ENCODE results near the gene PDZD7. TPM values are rescaled to one million over a fixed set of nuclear protein-coding genes. Genes with fewer than 3 reads are reported as not detected.

PDZD7 gene
- total and polyA plus RNA-seq, 4 donors: 0.06 to 0.09 (median 0.07) TPM; not detected in 1

DNA sequence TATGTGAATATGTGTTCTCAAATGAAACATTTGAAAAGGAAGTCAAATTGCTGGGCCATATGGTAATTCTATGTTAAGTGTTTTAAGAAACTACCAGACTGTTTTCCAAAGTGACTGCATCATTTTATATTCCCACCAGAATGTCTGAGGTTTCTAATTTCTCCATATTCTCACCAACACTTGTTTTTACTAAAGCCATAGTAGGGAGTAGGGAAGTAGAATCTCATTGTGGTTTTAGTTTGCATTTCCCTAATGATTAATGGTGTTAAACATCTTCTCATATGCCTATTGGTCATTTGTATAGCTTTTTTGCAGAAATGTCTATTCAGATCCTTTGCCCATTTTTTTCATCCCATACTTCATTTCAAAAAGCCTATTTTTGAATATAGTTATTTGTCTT is 70.7 kb downstream of the PDZD7 start:
- H3K27me3 ChIP-seq (ENCODE audit: control insufficient read depth in 4 of 4, insufficient read depth in 4 of 4, low read length in 3 of 4): no peaks in the 10 kb centered on the region
- H3K36me3 ChIP-seq (ENCODE audit: control insufficient read depth in 4 of 4, insufficient read depth in 3 of 4, low read depth in 1 of 4, low read length in 3 of 4): peaks cover 3 to 41% (median 26%) of the 10 kb centered on the region in 4 donors

More for the DNA sequence above, 70.7 kb downstream of the PDZD7 start:
- no peak overlapping the region for H3K9ac ChIP-seq (ENCODE audit: low read depth in 1 of 2, low read length in 2 of 2)
- peaks cover 0 to 13% (median 7%) of the 10 kb centered on the region in 4 donors for H3K4me1 ChIP-seq (ENCODE audit: control insufficient read depth in 4 of 4, insufficient read depth in 4 of 4, low read length in 3 of 4)
- TF ChIP-seq SP1 (IDR thresholded peaks at IDR 0.05): no peak
- TF ChIP-seq FOXA2 (IDR thresholded peaks at IDR 0.05): no peak
- no peak for TF ChIP-seq YY1 (IDR thresholded peaks at IDR 0.05)
- TF ChIP-seq EGR1 (IDR thresholded peaks at IDR 0.05; ENCODE audit: low read depth in 2 of 2): no peak
- no peak for TF ChIP-seq JUND (IDR thresholded peaks at IDR 0.05)
- TF ChIP-seq GABPA (IDR thresholded peaks at IDR 0.05 in 1 of 2, conservative IDR thresholded peaks at IDR 0.05 in 1 of 2): no peak
- TF ChIP-seq TAF1 (conservative IDR thresholded peaks at IDR 0.05): no peak
- no peak for TF ChIP-seq RXRA (IDR thresholded peaks at IDR 0.05)
- TF ChIP-seq, protein P1, sequence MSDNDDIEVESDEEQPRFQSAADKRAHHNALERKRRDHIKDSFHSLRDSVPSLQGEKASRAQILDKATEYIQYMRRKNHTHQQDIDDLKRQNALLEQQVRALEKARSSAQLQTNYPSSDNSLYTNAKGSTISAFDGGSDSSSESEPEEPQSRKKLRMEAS (IDR thresholded peaks at IDR 0.05): no peak
- TF ChIP-seq, protein P2, sequence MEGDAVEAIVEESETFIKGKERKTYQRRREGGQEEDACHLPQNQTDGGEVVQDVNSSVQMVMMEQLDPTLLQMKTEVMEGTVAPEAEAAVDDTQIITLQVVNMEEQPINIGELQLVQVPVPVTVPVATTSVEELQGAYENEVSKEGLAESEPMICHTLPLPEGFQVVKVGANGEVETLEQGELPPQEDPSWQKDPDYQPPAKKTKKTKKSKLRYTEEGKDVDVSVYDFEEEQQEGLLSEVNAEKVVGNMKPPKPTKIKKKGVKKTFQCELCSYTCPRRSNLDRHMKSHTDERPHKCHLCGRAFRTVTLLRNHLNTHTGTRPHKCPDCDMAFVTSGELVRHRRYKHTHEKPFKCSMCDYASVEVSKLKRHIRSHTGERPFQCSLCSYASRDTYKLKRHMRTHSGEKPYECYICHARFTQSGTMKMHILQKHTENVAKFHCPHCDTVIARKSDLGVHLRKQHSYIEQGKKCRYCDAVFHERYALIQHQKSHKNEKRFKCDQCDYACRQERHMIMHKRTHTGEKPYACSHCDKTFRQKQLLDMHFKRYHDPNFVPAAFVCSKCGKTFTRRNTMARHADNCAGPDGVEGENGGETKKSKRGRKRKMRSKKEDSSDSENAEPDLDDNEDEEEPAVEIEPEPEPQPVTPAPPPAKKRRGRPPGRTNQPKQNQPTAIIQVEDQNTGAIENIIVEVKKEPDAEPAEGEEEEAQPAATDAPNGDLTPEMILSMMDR (IDR thresholded peaks at IDR 0.05; ENCODE audit: low read depth, low read length, missing input control): no peak
- TF ChIP-seq RAD21 (IDR thresholded peaks at IDR 0.05): no peak
- no peak for TF ChIP-seq REST (IDR thresholded peaks at IDR 0.05)
- TF ChIP-seq, protein P3, sequence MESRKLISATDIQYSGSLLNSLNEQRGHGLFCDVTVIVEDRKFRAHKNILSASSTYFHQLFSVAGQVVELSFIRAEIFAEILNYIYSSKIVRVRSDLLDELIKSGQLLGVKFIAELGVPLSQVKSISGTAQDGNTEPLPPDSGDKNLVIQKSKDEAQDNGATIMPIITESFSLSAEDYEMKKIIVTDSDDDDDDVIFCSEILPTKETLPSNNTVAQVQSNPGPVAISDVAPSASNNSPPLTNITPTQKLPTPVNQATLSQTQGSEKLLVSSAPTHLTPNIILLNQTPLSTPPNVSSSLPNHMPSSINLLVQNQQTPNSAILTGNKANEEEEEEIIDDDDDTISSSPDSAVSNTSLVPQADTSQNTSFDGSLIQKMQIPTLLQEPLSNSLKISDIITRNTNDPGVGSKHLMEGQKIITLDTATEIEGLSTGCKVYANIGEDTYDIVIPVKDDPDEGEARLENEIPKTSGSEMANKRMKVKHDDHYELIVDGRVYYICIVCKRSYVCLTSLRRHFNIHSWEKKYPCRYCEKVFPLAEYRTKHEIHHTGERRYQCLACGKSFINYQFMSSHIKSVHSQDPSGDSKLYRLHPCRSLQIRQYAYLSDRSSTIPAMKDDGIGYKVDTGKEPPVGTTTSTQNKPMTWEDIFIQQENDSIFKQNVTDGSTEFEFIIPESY (IDR thresholded peaks at IDR 0.05): no peak
- TF ChIP-seq ATF3 (IDR thresholded peaks at IDR 0.05): no peak
- TF ChIP-seq FOXA1 (IDR thresholded peaks at IDR 0.05): no peak
- H3K9me3 ChIP-seq (ENCODE audit: control insufficient read depth in 4 of 4, low read length in 3 of 4): no peaks in the 10 kb centered on the region
- H3K27ac ChIP-seq (ENCODE audit: low read depth in 1 of 2, low read length in 2 of 2): no peak overlapping the region
- no peak for DNase-seq (ENCODE audit: low spot score)
- H3K4me3 ChIP-seq (ENCODE audit: low read depth in 1 of 3, low read length in 3 of 3): no peak overlapping the region

Small RNA genes lying within 50 kb of the gene (small RNA-seq; reads per million reads assigned to genes)
- gene MIR608: not detected

Other genes with a start within 250 kb of the PDZD7 start
- gene SLF2, start 118.2 kb downstream of the PDZD7 start, total RNA-seq: 10 to 100 TPM; 17.6 to 18.8 TPM
- gene SLF2, start 118.2 kb downstream of the PDZD7 start, polyA plus RNA-seq: 1 to 10 TPM; 4.0 to 6.6 TPM
- gene SEMA4G, start 61.6 kb downstream of the PDZD7 start, total RNA-seq: 10 to 100 TPM; 13.9 to 20.7 TPM
- gene SEMA4G, start 61.6 kb downstream of the PDZD7 start, polyA plus RNA-seq: 10 to 100 TPM; 39.7 to 56.0 TPM
- gene MRPL43, start 43.6 kb downstream of the PDZD7 start, total RNA-seq: 10 to 100 TPM; 30.5 to 53.3 TPM
- gene MRPL43, start 43.6 kb downstream of the PDZD7 start, polyA plus RNA-seq: 10 to 100 TPM; 62.4 to 76.0 TPM
- gene TWNK, start 43.6 kb downstream of the PDZD7 start, total RNA-seq: 1 to 10 TPM; 4.1 to 4.8 TPM
- gene TWNK, start 43.6 kb downstream of the PDZD7 start, polyA plus RNA-seq: 1 to 10 TPM; 1.6 to 6.2 TPM
- 10 to 100 TPM in 1 of 2 donors, 1 to 10 TPM in 1; 9.9 to 10.3 TPM for gene LZTS2, start 31.3 kb downstream of the PDZD7 start, total RNA-seq
- 1 to 10 TPM; 2.1 to 9.2 TPM for gene LZTS2, start 31.3 kb downstream of the PDZD7 start, polyA plus RNA-seq
- gene SFXN3, start 105 bp upstream of the PDZD7 start, total RNA-seq: 10 to 100 TPM in 1 of 2 donors, 1 to 10 TPM in 1; 8.9 to 11.1 TPM
- 1 to 10 TPM; 1.7 to 3.8 TPM for gene SFXN3, start 105 bp upstream of the PDZD7 start, polyA plus RNA-seq
- gene KAZALD1, start 30.9 kb upstream of the PDZD7 start, total RNA-seq: 1 to 10 TPM in 1 of 2 donors, under 1 TPM in 1; 0.92 to 1.2 TPM
- gene KAZALD1, start 30.9 kb upstream of the PDZD7 start, polyA plus RNA-seq: under 1 TPM; 0.21 to 0.50 TPM
- gene TLX1, start 100.2 kb upstream of the PDZD7 start, total RNA-seq: under 1 TPM; 0.33 to 0.79 TPM
- gene TLX1, start 100.2 kb upstream of the PDZD7 start, polyA plus RNA-seq: under 1 TPM; 0.06 to 0.28 TPM
- not detected for gene LBX1, start 198.3 kb upstream of the PDZD7 start, total RNA-seq
- not detected for gene LBX1, start 198.3 kb upstream of the PDZD7 start, polyA plus RNA-seq